ENCODE data around the gene FGF11.

GRCh38 chr17:7437369-7437863 is 1.9 kb upstream of the FGF11 start:
- TF ChIP-seq POLR2A (IDR thresholded peaks at IDR 0.05) (no peak), CTCF (IDR thresholded peaks at IDR 0.05 in 4 of 5, conservative IDR thresholded peaks at IDR 0.05 in 1 of 5) (no peak)

Data from gastrocnemius medialis (tissue), 4 donors.